Ovary (tissue), 9 donors: ENCODE results near the gene ANO10. TPM values are rescaled to one million over a fixed set of nuclear protein-coding genes. Genes with fewer than 3 reads are reported as not detected.

ENCODE experiments used
- DNase-seq, 5 donors: peaks; one replicate each; pipeline ENCODE4 v3.0.0-alpha.2; 2019 to 2020
- H3K27ac ChIP-seq, 2 donors: fragments of 200-600 bp; one replicate each; pipeline versions ENCODE4 v1.5.1 to v1.8.0; 2019 to 2022
- H3K27me3 ChIP-seq: fragments of 200-600 bp; one replicate; pipeline ENCODE4 v1.8.0; 2022
- H3K36me3 ChIP-seq: fragments of 200-600 bp; sonication (generic); one replicate; pipeline ENCODE4 v1.5.1; 2019
- H3K4me1 ChIP-seq: one replicate; pipeline ENCODE4 v1.8.1; 2013; ENCODE audit warnings: mild to moderate bottlenecking, moderate library complexity; ENCODE audit not compliant: insufficient read depth
- H3K4me3 ChIP-seq: fragments of 200-600 bp; sonication (generic); one replicate; pipeline ENCODE4 v1.5.1; 2017
- H3K9me3 ChIP-seq, 2 donors: fragments of 200-600 bp in 1 of 2; sonication (generic) in 1 of 2; one replicate each; pipeline versions ENCODE4 v1.5.1 to v1.8.1; 2013 to 2019; ENCODE audit warnings: mild to moderate bottlenecking in 1 of 2, moderate library complexity in 1 of 2
- EP300 ChIP-seq: sonication (generic); formaldehyde crosslinking; IDR thresholded peaks from one replicate; pipeline ENCODE4 v1.6.1; 2017; ENCODE audit warnings: antibody characterized with exemption
- POLR2A ChIP-seq: fragments of 450-650 bp; IDR thresholded peaks from one replicate; pipeline ENCODE4 v1.6.1; 2017; ENCODE audit warnings: antibody characterized with exemption, mild to moderate bottlenecking, moderate library complexity
- WGBS, 3 donors: extraction: QIAGEN DNeasy Blood & Tissue Kit in 1 of 3; methylation state at CpG; one replicate each; pipeline versions ENCODE4 v1.1.5 to v1.1.7; 2013 to 2017; 5-methylcytosine and 5-hydroxymethylcytosine counted together
- intact Hi-C, 4 donors: fragments of 100-400 bp; cut with DNase I; formaldehyde crosslinking; loops; one replicate each; pipeline versions ENCODE4 v1.11.0 to v1.15.1; 2022 to 2023
- polyA plus RNA-seq, 2 donors: library from polyadenylated mRNA; stranded (reverse); fragments of 200-250 nt in 1 of 2; fragments of 350-450 nt in 1 of 2; fragmentation: Illumina TruSeq in 1 of 2; extraction: RNeasy Lipid Tissue Mini Kit (QIAGEN cat#74804) in 1 of 2; gene quantifications; one replicate each; pipeline ENCODE4 v1.2.3, GENCODE V29; 2013 to 2014
- total RNA-seq, 7 donors: library from RNA; depleted of rRNA in 2 of 7; stranded (reverse); fragments of >200 nt in 2 of 7; fragmentation: NEBNext Ultra II Directional in 3 of 7; extraction: Animal tissue kit (Norgen Biotek cat#: 25700) in 3 of 7; gene quantifications; one replicate each; pipeline versions ENCODE4 v1.1.0 to v1.2.4, GENCODE V29; 2016 to 2023
- TF ChIP-seq, protein P1 (sequence below), 3 donors: fragments of 450-650 bp in 2 of 3; fragments of 200-600 bp in 1 of 3; IDR thresholded peaks; one replicate each; pipeline versions ENCODE4 v1.5.1 to v1.8.0; 2016 to 2022; ENCODE audit warnings: antibody characterized with exemption in 3 of 3, mild to moderate bottlenecking in 1 of 3
- donor health status: DM: no; HTN: no; CAD: no; lungs with moderate emphysema.
- donor health status: DM: no; HTN: no; CAD: no.
- donor health status: Bipolar disorder and iron deficiency.
- donor health status: DM: yes; HTN: yes; CAD: no.
- donor health status: DM: no; HTN: no; CAD: no.
- donor health status: DM: yes; HTN: yes; CAD: no.

The ANO10 gene
- total and polyA plus RNA-seq, 9 donors, result 12.2 to 58.7 (median 21.7) TPM

DNA sequence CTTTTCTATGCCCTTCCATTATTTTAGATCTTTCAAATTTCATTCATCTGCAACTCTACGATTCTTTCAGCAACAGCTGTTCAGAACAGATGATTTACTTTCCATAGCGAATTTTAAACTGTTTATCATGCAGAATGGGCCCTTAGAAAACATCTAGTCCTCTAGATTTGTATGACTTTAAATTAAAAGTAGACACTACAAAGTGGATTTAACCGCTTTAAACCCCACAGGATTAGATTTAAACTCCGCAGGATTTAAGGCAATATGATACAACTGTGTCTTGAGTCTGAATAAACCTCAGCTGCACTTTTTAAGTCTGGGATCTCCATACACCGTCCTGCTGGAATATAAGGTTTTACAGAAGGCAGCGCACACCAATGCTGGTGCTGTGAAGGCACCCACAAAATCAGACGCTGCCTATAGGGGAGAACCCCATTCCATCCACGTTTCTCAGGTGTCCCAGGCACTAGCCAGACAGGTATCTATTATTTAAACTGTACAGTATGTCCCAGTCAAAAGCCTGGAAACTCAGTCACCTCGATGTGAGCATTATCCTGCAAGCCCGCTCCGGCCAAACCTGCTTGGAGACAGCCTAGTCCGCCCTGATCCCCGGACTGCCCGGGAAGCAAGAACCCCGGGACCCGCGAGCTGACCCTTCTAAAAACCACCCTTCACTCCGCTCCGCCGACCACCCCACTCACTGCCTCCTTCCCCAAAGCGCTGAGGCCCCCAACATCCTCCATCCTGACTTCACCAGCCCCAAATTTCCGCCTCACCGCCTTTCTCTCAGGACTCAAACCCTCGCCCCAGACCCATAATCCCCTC is 768 bp downstream of the ANO10 start:
- Histone ChIP-seq H3K36me3 (no peaks in the 10 kb centered on the region), H3K9me3 (no peaks in the 10 kb centered on the region), H3K4me3 (peak overlapping the region; percentile 99), H3K4me1 (no peaks in the 10 kb centered on the region), H3K27me3 (no peaks in the 10 kb centered on the region), H3K27ac (peak overlapping the region; percentile 73 to 90)
- intact Hi-C loops, result loop anchor here in 1 of 4 donors (10.0 kb wide), 1 partner anchor 74 kb away; the partner anchor contains the start of gene ABHD5
- DNase-seq, result peak in 1 of 5 donors; percentile 38
- 4 to 7% (median 5%) methylated on average over 24 of the region's 24 CpGs for WGBS, 3 donors
- TF ChIP-seq POLR2A, result no peak

DNA sequence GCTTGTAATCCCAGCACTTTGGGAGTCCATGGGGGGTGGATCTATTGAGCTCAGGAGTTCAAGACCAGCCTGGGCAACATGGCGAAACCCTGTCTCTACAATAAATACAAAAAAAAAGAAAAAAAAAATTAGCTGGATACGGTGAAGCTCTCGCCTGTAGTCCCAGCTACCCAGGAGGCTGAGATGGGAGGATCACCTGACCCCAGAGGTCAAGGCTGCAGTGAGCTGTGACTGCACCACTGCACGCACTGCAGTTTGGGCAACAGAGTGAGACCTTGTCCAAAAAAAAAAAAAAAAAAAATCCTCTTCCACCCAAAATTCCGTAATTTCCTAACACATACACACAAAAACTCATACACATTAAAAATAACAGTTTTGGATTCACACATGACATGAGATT is 2.2 kb downstream of the ANO10 start:
- Histone ChIP-seq H3K27me3 (no peaks in the 10 kb centered on the region), H3K4me1 (no peaks in the 10 kb centered on the region), H3K36me3 (no peaks in the 10 kb centered on the region), H3K9me3 (no peaks in the 10 kb centered on the region), H3K4me3 (no peak overlapping the region), H3K27ac (no peak overlapping the region)
- DNase-seq, result peak in 1 of 5 donors; percentile 18
- WGBS, 3 donors, result 80 to 86% (median 81%) methylated on average over 5 of the region's 5 CpGs
- TF ChIP-seq EP300, result no peak
- TF ChIP-seq, protein P1, sequence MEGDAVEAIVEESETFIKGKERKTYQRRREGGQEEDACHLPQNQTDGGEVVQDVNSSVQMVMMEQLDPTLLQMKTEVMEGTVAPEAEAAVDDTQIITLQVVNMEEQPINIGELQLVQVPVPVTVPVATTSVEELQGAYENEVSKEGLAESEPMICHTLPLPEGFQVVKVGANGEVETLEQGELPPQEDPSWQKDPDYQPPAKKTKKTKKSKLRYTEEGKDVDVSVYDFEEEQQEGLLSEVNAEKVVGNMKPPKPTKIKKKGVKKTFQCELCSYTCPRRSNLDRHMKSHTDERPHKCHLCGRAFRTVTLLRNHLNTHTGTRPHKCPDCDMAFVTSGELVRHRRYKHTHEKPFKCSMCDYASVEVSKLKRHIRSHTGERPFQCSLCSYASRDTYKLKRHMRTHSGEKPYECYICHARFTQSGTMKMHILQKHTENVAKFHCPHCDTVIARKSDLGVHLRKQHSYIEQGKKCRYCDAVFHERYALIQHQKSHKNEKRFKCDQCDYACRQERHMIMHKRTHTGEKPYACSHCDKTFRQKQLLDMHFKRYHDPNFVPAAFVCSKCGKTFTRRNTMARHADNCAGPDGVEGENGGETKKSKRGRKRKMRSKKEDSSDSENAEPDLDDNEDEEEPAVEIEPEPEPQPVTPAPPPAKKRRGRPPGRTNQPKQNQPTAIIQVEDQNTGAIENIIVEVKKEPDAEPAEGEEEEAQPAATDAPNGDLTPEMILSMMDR (IDR thresholded peaks at IDR 0.05), result no peak
- no peak for TF ChIP-seq POLR2A
- intact Hi-C loops, result no loop called here

DNA sequence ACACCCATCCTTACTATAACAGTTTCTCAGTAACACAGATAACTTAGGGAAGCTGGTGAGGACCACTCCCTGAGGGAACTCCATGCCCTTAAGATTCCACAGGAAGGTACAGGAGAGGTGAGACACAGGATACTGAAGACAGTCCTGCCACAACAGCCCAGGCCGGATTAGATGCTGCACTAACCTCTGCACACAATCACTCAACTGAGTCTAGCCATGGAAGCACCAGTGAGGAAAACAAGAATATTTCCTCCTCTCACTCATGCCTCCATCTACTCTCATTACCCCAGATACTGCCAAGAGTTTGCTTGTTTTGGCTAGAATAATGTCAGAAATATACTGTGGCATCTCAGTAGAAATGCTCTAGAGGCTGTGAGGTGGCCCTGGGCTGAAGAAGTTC is 3.7 kb downstream of the ANO10 start:
- Histone ChIP-seq H3K36me3 (no peaks in the 10 kb centered on the region), H3K4me3 (no peak overlapping the region), H3K27ac (no peak overlapping the region), H3K4me1 (no peaks in the 10 kb centered on the region), H3K27me3 (no peaks in the 10 kb centered on the region), H3K9me3 (no peaks in the 10 kb centered on the region)
- no peak for DNase-seq
- intact Hi-C loops, result no loop called here
- 95 to 100% (median 96%) methylated on average over 1 of the region's 1 CpG for WGBS, 3 donors
- no peak for TF ChIP-seq POLR2A
- no peak for TF ChIP-seq EP300
- TF ChIP-seq, protein P1 (IDR thresholded peaks at IDR 0.05), result no peak

DNA sequence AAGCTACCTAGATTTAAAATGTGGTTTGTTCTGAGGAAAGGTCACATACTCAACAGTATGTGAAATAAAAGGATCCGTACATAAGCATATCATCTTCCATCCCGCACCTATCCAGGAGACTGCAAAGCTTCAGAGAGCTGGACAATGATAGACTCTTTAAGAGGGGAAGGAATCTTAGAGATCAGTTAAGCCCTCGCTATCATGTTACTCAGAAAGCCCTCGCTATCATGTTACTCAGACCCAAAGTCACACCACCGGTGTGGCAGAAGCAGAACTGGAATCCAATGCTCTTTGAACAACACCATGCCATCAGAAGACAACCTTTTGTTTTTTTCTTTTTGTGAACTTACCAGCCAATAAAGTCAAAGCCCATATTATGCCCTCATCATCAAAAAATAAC is 5.8 kb downstream of the ANO10 start:
- TF ChIP-seq EP300, result no peak
- Histone ChIP-seq H3K27me3 (no peaks in the 10 kb centered on the region), H3K36me3 (no peaks in the 10 kb centered on the region), H3K4me1 (no peaks in the 10 kb centered on the region), H3K4me3 (no peak overlapping the region), H3K27ac (no peak overlapping the region), H3K9me3 (no peaks in the 10 kb centered on the region)
- intact Hi-C loops, result no loop called here
- 92 to 93% (median 92%) methylated on average over 5 of the region's 5 CpGs for WGBS, 3 donors
- no peak for DNase-seq

DNA sequence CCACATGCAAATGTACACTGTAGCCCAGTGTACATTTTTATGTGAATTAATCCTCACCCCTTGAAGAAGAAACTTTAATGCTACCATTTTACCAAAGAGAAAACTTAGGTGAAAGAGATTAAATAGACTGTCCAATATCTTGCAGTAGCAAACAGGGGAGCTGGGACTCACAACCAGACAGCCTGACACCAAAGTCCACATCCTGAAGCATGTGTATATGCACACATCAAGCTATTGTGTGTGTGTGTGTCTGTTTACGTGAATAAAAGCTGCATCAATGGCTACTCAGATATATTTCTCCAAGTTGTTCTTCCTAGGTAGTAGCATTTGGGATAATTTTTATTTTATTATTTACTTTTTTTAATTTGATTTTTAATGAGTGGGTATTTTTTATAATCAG is 6.7 kb downstream of the ANO10 start:
- WGBS, 3 donors, result 97% methylated on average over 1 of the region's 1 CpG
- Histone ChIP-seq H3K4me1 (no peaks in the 10 kb centered on the region), H3K9me3 (no peaks in the 10 kb centered on the region), H3K4me3 (no peak overlapping the region), H3K27ac (no peak overlapping the region), H3K36me3 (no peaks in the 10 kb centered on the region), H3K27me3 (no peaks in the 10 kb centered on the region)
- TF ChIP-seq, protein P1 (IDR thresholded peaks at IDR 0.05), result no peak
- TF ChIP-seq EP300 (no peak), POLR2A (no peak)
- DNase-seq, result no peak
- intact Hi-C loops, result no loop called here
